Astrocyte (in vitro differentiated cells and primary cell): ENCODE results near the gene CLPSL1.

Source experiments
- CTCF ChIP-seq: IDR thresholded peaks from 2 replicates; pipeline ENCODE4 v1.5.1; 2011; ENCODE audit warnings: low read depth, mild to moderate bottlenecking, inconsistent platforms, low read length, moderate library complexity; ENCODE audit not compliant: insufficient read depth
- EZH2 ChIP-seq: IDR thresholded peaks from 2 replicates; pipeline ENCODE4 v1.6.1; 2012; ENCODE audit warnings: mild to moderate bottlenecking, low read length, inconsistent platforms; ENCODE audit not compliant: insufficient read depth

- TF ChIP-seq CTCF (no peak), EZH2 (no peak)
Measured at GRCh38 chr6:35817515-35817914, 36.7 kb downstream of the CLPSL1 start.
